Skeletal muscle cell (primary cell): ENCODE measurements around the gene DYNC2H1.

Source experiments
- DNase-seq: peaks from one replicate; pipeline ENCODE4 v3.0.0-alpha.2; 2010; ENCODE audit warnings: low read depth
- H3K4me3 ChIP-seq: 2 replicates; pipeline ENCODE4 v1.5.1; 2011; ENCODE audit warnings: low read depth, mild to moderate bottlenecking, control low read depth, low read length, moderate library complexity

Gene DYNC2H1

DNA sequence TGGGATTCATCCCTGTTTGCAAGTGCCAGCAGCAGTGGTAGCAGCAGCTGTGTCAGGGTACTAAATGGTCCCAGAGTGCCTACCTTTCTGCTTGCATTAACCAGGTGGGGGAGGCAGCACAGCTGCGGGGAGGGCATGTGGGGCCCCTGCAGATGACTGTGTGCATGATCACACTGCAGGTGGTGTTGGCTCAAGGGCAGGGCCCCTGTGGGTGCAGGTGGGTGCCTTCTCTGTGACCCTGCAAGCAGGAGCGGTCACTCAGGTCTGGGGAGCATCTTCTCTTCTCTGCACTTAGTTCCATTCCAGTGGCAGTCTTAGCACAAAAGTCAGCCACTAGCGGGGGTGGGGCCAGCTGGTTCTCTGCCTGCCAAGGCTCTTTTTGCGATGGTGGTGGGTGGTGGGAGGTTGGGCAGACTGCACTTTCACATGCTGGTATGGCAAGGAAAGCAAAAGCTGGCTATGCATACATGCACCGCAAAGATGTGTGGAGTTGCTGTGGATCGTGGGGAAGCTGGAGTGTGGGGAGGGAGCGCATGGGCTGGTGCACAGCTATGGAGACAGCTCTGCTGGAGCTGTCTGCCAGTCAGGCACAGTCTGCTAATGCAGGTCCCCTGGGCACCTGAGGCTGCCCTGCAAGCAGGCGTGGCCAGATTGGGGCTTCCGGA, 157.1 kb downstream of the DYNC2H1 start:
- no peak for DNase-seq
- no peak overlapping the region for H3K4me3 ChIP-seq

GRCh38 chr11:103272876-103273275, 163.7 kb downstream of the DYNC2H1 start:
- DNase-seq: no peak

GRCh38 chr11:103274025-103274424, 164.8 kb downstream of the DYNC2H1 start:
- no peak overlapping the region for H3K4me3 ChIP-seq
- DNase-seq: no peak

More at GRCh38 chr11:103272876-103273275, 163.7 kb downstream of the DYNC2H1 start:
- H3K4me3 ChIP-seq: no peak overlapping the region

- DNase-seq: no peak
- no peak overlapping the region for H3K4me3 ChIP-seq
Measured at GRCh38 chr11:103279821-103280220, 170.6 kb downstream of the DYNC2H1 start.

DNA sequence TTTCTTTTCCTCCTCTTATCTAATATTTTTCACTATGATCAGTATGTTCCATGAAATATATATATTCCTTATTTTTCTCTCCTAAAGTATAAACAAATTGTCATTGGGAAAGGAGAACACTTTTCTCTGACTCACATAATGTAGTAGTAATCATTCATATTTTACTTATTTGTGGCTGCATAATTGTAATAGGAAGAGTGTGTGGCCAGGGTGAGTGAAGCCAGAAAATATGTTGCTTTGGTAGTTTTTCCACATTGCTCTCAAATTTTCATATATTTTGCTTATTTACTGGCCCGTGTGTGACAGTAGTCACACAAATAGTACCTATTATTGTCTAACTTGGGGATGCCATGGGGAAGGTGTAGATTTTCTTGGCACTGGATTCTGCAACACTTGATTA, 172.1 kb downstream of the DYNC2H1 start:
- no peak overlapping the region for H3K4me3 ChIP-seq
- DNase-seq: no peak

- no peak overlapping the region for H3K4me3 ChIP-seq
- no peak for DNase-seq
Measured at GRCh38 chr11:103284260-103284659, 175.0 kb downstream of the DYNC2H1 start.

GRCh38 chr11:103294516-103294915, 185.3 kb downstream of the DYNC2H1 start:
- no peak for DNase-seq
- H3K4me3 ChIP-seq: no peak overlapping the region

GRCh38 chr11:103295704-103296103, 186.5 kb downstream of the DYNC2H1 start:
- H3K4me3 ChIP-seq: no peak overlapping the region
- DNase-seq: no peak

- no peak for DNase-seq
- no peak overlapping the region for H3K4me3 ChIP-seq
Measured at GRCh38 chr11:103297900-103298299, 188.7 kb downstream of the DYNC2H1 start.

GRCh38 chr11:103315248-103315647, 206.0 kb downstream of the DYNC2H1 start:
- no peak for DNase-seq
- H3K4me3 ChIP-seq: no peak overlapping the region

GRCh38 chr11:103317118-103317517, 207.9 kb downstream of the DYNC2H1 start:
- no peak overlapping the region for H3K4me3 ChIP-seq
- DNase-seq: no peak

GRCh38 chr11:103322821-103323220, 213.6 kb downstream of the DYNC2H1 start:
- H3K4me3 ChIP-seq: no peak overlapping the region
- no peak for DNase-seq

DNA sequence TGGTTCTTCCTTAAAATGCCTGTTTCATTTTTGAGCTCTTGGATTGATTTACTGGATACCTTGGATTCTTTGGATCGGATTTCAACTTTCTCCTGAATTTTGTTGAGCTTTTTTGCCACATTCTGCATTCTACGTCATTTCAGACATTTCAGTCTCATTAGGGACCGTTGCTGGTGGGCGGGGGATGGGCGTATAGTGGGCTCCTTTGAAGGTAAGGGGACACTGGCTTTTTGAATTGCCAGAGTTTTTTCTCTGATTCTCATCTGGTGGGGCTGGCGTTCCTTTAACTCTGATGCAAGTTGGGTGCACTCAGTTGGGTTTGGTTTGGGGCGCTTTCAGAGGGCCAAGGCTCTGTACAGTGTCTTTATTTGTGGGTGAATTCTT, 216.5 kb downstream of the DYNC2H1 start:
- no peak overlapping the region for H3K4me3 ChIP-seq
- no peak for DNase-seq

DNA sequence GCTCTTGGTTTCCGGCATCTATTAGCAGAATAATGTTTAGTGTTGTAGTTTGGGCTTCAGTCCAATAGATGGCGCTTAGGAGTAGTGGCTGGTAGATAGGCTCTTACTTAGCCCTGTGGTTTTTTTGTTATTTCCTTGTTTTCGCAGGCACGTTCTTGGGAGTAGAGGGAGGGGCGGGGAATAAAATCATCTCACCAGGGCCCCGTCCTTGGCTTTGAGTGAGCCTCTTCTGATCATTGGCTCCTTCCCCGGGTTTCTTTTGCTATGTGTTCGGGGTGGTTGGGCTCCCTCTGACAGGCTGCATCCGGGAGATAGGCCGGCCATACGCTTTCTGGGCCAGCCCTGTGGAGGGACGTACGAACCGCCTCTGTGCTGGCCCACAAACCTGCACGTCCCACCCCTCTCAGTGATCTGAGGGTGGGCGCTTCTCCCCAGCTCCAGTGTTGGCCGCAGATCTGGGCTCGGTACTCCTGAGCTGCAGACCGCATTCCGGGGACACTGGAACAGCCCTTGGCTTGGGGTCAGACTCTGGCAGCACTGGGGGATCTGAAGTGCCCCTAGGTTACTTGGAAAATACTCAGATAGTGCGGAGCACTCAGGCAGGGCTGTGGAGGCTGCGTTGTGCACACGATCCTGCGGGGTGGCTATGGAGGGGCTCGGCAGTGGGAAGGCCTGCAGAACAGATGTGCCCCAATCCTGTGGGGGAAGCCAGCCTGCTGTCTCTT, 217.0 kb downstream of the DYNC2H1 start:
- peak; percentile 23 for DNase-seq

GRCh38 chr11:103327721-103328120, 218.5 kb downstream of the DYNC2H1 start:
- no peak overlapping the region for H3K4me3 ChIP-seq
- no peak for DNase-seq

More for the DNA sequence above, 217.0 kb downstream of the DYNC2H1 start:
- H3K4me3 ChIP-seq: no peak overlapping the region

- DNase-seq: no peak
Measured at GRCh38 chr11:103332409-103332808, 223.2 kb downstream of the DYNC2H1 start.

DNA sequence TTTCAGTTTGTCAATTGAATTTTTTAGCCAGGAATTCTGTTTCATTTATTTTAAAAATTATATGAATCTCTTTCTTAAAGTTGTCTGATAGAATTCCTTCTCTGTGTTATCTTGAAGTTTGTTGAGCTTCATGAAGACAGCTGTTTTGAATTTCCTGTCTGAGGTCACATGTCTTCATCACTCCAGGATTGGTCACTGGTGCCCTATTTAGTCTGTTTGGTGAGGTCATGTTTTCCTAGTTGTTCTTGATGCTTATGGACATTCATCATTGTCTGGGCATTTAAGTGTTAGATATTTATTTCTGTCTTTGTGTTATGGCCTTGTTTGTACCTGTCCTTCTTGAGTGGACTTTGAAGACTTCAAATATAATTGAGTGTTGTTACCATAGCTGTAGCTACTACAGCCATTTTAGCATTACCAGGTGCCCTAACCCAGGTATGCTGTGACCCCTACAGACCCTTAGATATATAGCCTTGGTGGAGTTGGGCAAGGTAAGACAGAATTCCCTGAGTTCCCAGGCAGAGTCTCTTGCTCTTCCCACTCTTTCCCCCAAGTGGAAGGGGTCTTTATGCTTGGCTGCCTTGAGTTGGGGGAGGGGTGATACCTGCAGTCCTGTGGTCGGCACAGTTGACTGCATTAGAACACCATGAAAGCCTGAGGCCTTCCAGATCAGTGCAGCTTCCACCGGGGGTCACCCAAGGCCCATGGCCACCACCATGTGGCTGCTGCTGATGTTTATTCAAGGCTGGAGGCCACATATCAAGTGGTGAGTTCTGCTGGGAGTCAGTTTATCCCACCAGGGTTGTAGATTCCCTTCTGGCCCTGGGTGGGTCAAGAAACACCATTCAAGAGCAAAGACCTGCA, 229.6 kb downstream of the DYNC2H1 start:
- peak; percentile 4 for DNase-seq

More at GRCh38 chr11:103332409-103332808, 223.2 kb downstream of the DYNC2H1 start:
- no peak overlapping the region for H3K4me3 ChIP-seq

GRCh38 chr11:103339485-103339857, 230.2 kb downstream of the DYNC2H1 start:
- no peak for DNase-seq
- no peak overlapping the region for H3K4me3 ChIP-seq

More for the DNA sequence above, 229.6 kb downstream of the DYNC2H1 start:
- no peak overlapping the region for H3K4me3 ChIP-seq

- no peak for DNase-seq
Measured at GRCh38 chr11:103340956-103341355, 231.7 kb downstream of the DYNC2H1 start.

GRCh38 chr11:103344886-103345285, 235.7 kb downstream of the DYNC2H1 start:
- no peak for DNase-seq
- no peak overlapping the region for H3K4me3 ChIP-seq

More at GRCh38 chr11:103340956-103341355, 231.7 kb downstream of the DYNC2H1 start:
- H3K4me3 ChIP-seq: no peak overlapping the region
